Parathyroid adenoma (tissue), 2 donors: ENCODE measurements around the gene ZMYND8.
"Not testable (repeated sequence)": the region's sequence is repeated elsewhere in the genome, so short reads cannot be mapped to it uniquely, and the experiment has no call there.

Experiments used
- H2AFZ ChIP-seq: fragments of 300-600 bp; sonication (generic); one replicate; pipeline ENCODE4 v1.7.0; 2017; ENCODE audit warnings: antibody characterized with exemption, mild to moderate bottlenecking
- H3K27ac ChIP-seq: fragments of 300-600 bp; sonication (generic); one replicate; pipeline ENCODE4 v1.7.0; 2017
- H3K27me3 ChIP-seq: fragments of 300-600 bp; sonication (generic); one replicate; pipeline ENCODE4 v1.7.0; 2017; ENCODE audit warnings: low read length; ENCODE audit not compliant: control insufficient read depth, insufficient read depth
- H3K36me3 ChIP-seq: fragments of 300-600 bp; sonication (generic); one replicate; pipeline ENCODE4 v1.7.0; 2017; ENCODE audit warnings: low read length; ENCODE audit not compliant: control insufficient read depth, insufficient read depth
- H3K4me1 ChIP-seq: fragments of 300-600 bp; sonication (generic); one replicate; pipeline ENCODE4 v1.7.0; 2017; ENCODE audit warnings: control low read depth
- H3K4me2 ChIP-seq: fragments of 300-600 bp; sonication (generic); one replicate; pipeline ENCODE4 v1.7.0; 2017; ENCODE audit warnings: low read length
- H3K4me3 ChIP-seq: fragments of 300-600 bp; sonication (generic); one replicate; pipeline ENCODE4 v1.7.0; 2017; ENCODE audit warnings: low read depth, low read length
- H3K79me2 ChIP-seq: fragments of 300-600 bp; sonication (generic); one replicate; pipeline ENCODE4 v1.7.0; 2017; ENCODE audit warnings: control low read depth
- H3K9ac ChIP-seq: fragments of 300-600 bp; sonication (generic); one replicate; pipeline ENCODE4 v1.7.0; 2017; ENCODE audit warnings: mild to moderate bottlenecking
- H3K9me3 ChIP-seq: fragments of 300-600 bp; sonication (generic); one replicate; pipeline ENCODE4 v1.7.0; 2017; ENCODE audit warnings: low read length; ENCODE audit not compliant: control insufficient read depth
- TF ChIP-seq, protein P1 (sequence below): fragments of 300-600 bp; sonication (generic); IDR thresholded peaks from one replicate; pipeline ENCODE4 v1.7.0; 2017; ENCODE audit warnings: antibody characterized with exemption, mild to moderate bottlenecking
- donor health status: primary hyperparathyroidism.

Gene ZMYND8

DNA sequence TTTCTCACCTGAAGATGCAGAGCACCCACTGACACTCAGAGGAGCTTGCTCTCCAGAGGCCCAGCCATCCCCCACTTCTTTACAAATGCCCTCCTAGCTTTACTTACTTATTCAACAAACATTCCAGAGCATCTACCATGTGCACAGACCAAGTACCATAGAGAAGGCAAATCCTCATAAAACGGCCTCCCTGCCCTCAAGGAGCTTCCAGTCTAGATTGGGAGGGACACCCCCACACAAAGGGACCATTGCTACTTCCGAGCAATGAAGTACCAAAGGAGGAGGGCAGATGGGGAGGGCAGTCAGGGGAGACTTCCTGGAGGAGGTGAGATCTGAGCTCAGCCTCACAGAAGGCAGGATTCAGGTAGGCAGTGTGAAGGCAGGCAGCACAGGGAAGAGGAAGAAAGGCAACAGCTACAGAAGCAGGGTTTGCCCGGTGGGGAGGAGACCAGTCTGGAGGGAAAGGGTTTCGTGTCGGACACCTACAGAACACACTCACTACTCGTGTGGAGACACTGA lies 108.0 kb downstream of the ZMYND8 start:
- H3K9ac ChIP-seq: no peak overlapping the region
- H3K9me3 ChIP-seq: no peaks in the 10 kb centered on the region
- H3K27me3 ChIP-seq: no peaks in the 10 kb centered on the region
- H3K4me1 ChIP-seq: no peaks in the 10 kb centered on the region
- TF ChIP-seq, protein P1, sequence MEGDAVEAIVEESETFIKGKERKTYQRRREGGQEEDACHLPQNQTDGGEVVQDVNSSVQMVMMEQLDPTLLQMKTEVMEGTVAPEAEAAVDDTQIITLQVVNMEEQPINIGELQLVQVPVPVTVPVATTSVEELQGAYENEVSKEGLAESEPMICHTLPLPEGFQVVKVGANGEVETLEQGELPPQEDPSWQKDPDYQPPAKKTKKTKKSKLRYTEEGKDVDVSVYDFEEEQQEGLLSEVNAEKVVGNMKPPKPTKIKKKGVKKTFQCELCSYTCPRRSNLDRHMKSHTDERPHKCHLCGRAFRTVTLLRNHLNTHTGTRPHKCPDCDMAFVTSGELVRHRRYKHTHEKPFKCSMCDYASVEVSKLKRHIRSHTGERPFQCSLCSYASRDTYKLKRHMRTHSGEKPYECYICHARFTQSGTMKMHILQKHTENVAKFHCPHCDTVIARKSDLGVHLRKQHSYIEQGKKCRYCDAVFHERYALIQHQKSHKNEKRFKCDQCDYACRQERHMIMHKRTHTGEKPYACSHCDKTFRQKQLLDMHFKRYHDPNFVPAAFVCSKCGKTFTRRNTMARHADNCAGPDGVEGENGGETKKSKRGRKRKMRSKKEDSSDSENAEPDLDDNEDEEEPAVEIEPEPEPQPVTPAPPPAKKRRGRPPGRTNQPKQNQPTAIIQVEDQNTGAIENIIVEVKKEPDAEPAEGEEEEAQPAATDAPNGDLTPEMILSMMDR: no peak
- H3K4me2 ChIP-seq: no peak overlapping the region
- H3K36me3 ChIP-seq: no peaks in the 10 kb centered on the region
- H3K27ac ChIP-seq: no peak overlapping the region
- no peak overlapping the region for H3K4me3 ChIP-seq
- no peak overlapping the region for H2AFZ ChIP-seq
- peaks cover 15% of the 10 kb centered on the region for H3K79me2 ChIP-seq

- Histone ChIP-seq H3K4me2 (no peak overlapping the region), H3K27me3 (no peaks in the 10 kb centered on the region), H2AFZ (no peak overlapping the region), H3K27ac (no peak overlapping the region), H3K9ac (no peak overlapping the region), H3K9me3 (no peaks in the 10 kb centered on the region), H3K4me1 (no peaks in the 10 kb centered on the region), H3K4me3 (no peak overlapping the region), H3K36me3 (no peaks in the 10 kb centered on the region), H3K79me2 (peaks cover 13% of the 10 kb centered on the region)
- TF ChIP-seq, protein P1: no peak
These were observed 108.5 kb downstream of the ZMYND8 start for GRCh38 chr20:47247972-47248371.

GRCh38 chr20:47246061-47246777 lies 110.3 kb downstream of the ZMYND8 start:
- H3K9me3 ChIP-seq: no peaks in the 10 kb centered on the region
- H3K4me3 ChIP-seq: no peak overlapping the region
- TF ChIP-seq, protein P1: no peak
- peaks cover 10% of the 10 kb centered on the region for H3K79me2 ChIP-seq
- H3K36me3 ChIP-seq: no peaks in the 10 kb centered on the region
- no peak overlapping the region for H3K4me2 ChIP-seq
- H3K4me1 ChIP-seq: no peaks in the 10 kb centered on the region
- H3K27ac ChIP-seq: no peak overlapping the region
- H3K9ac ChIP-seq: no peak overlapping the region
- no peaks in the 10 kb centered on the region for H3K27me3 ChIP-seq
- no peak overlapping the region for H2AFZ ChIP-seq

- H2AFZ ChIP-seq, H3K9ac ChIP-seq, H3K4me3 ChIP-seq, H3K9me3 ChIP-seq, H3K79me2 ChIP-seq, H3K27ac ChIP-seq, H3K27me3 ChIP-seq, H3K4me2 ChIP-seq, H3K36me3 ChIP-seq, H3K4me1 ChIP-seq: not testable (repeated sequence)
These were observed 111.3 kb downstream of the ZMYND8 start for GRCh38 chr20:47245166-47245565.

- TF ChIP-seq, protein P1: no peak
- Histone ChIP-seq H3K36me3 (no peaks in the 10 kb centered on the region), H3K27ac (no peak overlapping the region), H3K4me2 (no peak overlapping the region), H3K79me2 (peaks cover 4% of the 10 kb centered on the region), H2AFZ (no peak overlapping the region), H3K4me3 (no peak overlapping the region), H3K4me1 (no peaks in the 10 kb centered on the region), H3K27me3 (no peaks in the 10 kb centered on the region), H3K9ac (no peak overlapping the region), H3K9me3 (no peaks in the 10 kb centered on the region)
These were observed 112.0 kb downstream of the ZMYND8 start for GRCh38 chr20:47244451-47244850.
